ENCODE measurements around the gene FOXO3.

The FOXO3 gene

GRCh38 chr6:108597572-108598304 is 37.0 kb downstream of the FOXO3 start:
- no peak for DNase-seq (ENCODE audit: low read depth)

- peak; percentile 78 for DNase-seq (ENCODE audit: low read depth)
Measured at GRCh38 chr6:108598305-108598863, 37.7 kb downstream of the FOXO3 start.

GRCh38 chr6:108604156-108604555 is 43.4 kb downstream of the FOXO3 start:
- DNase-seq (ENCODE audit: low read depth): no peak

GRCh38 chr6:108606250-108606690 is 45.6 kb downstream of the FOXO3 start:
- no peak for DNase-seq (ENCODE audit: low read depth)

GRCh38 chr6:108608453-108609275 is 47.9 kb downstream of the FOXO3 start:
- DNase-seq (ENCODE audit: low read depth): no peak

- peak; percentile 66 for DNase-seq (ENCODE audit: low read depth)
Measured at GRCh38 chr6:108609276-108609769, 48.6 kb downstream of the FOXO3 start.

- DNase-seq (ENCODE audit: low read depth): no peak
Measured at GRCh38 chr6:108610270-108610839, 49.6 kb downstream of the FOXO3 start.

- no peak for DNase-seq (ENCODE audit: low read depth)
Measured at GRCh38 chr6:108610957-108611586, 50.4 kb downstream of the FOXO3 start.

GRCh38 chr6:108612852-108613251 is 52.1 kb downstream of the FOXO3 start:
- no peak for DNase-seq (ENCODE audit: low read depth)

- DNase-seq (ENCODE audit: low read depth): no peak
Measured at GRCh38 chr6:108616544-108616943, 55.8 kb downstream of the FOXO3 start.

GRCh38 chr6:108616973-108617372 is 56.3 kb downstream of the FOXO3 start:
- DNase-seq (ENCODE audit: low read depth): no peak

GRCh38 chr6:108618623-108619152 is 58.0 kb downstream of the FOXO3 start:
- DNase-seq (ENCODE audit: low read depth): no peak

GRCh38 chr6:108619431-108620197 is 58.9 kb downstream of the FOXO3 start:
- DNase-seq (ENCODE audit: low read depth): no peak

- peak; percentile 52 for DNase-seq (ENCODE audit: low read depth)
Measured at GRCh38 chr6:108621117-108621516, 60.4 kb downstream of the FOXO3 start.

- DNase-seq (ENCODE audit: low read depth): peak; percentile 79
Measured at GRCh38 chr6:108622641-108623298, 62.1 kb downstream of the FOXO3 start.

- no peak for DNase-seq (ENCODE audit: low read depth)
Measured at GRCh38 chr6:108623995-108624394, 63.3 kb downstream of the FOXO3 start.

GRCh38 chr6:108625581-108625980 is 64.9 kb downstream of the FOXO3 start:
- DNase-seq (ENCODE audit: low read depth): no peak

GRCh38 chr6:108626777-108627176 is 66.1 kb downstream of the FOXO3 start:
- DNase-seq (ENCODE audit: low read depth): no peak

GRCh38 chr6:108627692-108628550 is 67.2 kb downstream of the FOXO3 start:
- DNase-seq (ENCODE audit: low read depth): no peak

All from GM04503 (cell line).